Lower lobe of right lung (tissue), 2 donors: ENCODE measurements around the gene GPC6. TPM values are rescaled to one million over a fixed set of nuclear protein-coding genes. Genes with fewer than 3 reads are reported as not detected.

ENCODE experiments used
- ATAC-seq, 2 donors: fragments of 200-7000 bp; cut with Tn5 transposase; one replicate each; pipeline ENCODE4 v1.9.1; 2020 to 2022; ENCODE audit warnings: mild to moderate bottlenecking in 2 of 2, moderate library complexity in 2 of 2
- DNase-seq: peaks from one replicate; pipeline ENCODE4 v3.0.0-alpha.2; 2020
- H3K27ac ChIP-seq: fragments of 200-600 bp; one replicate; pipeline ENCODE4 v1.8.0; 2022
- H3K27me3 ChIP-seq: fragments of 200-600 bp; one replicate; pipeline ENCODE4 v1.8.0; 2022; ENCODE audit warnings: low read depth
- H3K36me3 ChIP-seq: fragments of 200-600 bp; one replicate; pipeline ENCODE4 v1.8.0; 2022; ENCODE audit warnings: mild to moderate bottlenecking
- H3K4me1 ChIP-seq: fragments of 200-600 bp; one replicate; pipeline ENCODE4 v1.8.0; 2022
- H3K4me3 ChIP-seq: fragments of 200-600 bp; one replicate; pipeline ENCODE4 v1.8.0; 2022; ENCODE audit warnings: mild to moderate bottlenecking
- H3K9me3 ChIP-seq: fragments of 200-600 bp; one replicate; pipeline ENCODE4 v1.8.0; 2022
- intact Hi-C: fragments of 100-400 bp; cut with DNase I; formaldehyde crosslinking; loops from one replicate; pipeline ENCODE4 v1.11.0; 2022
- long read RNA-seq: library from polyadenylated mRNA; unstranded; transcript quantifications from one replicate; pipeline ENCODE4 v2.0.0, GENCODE V29; 2021
- total RNA-seq: library from RNA; stranded (reverse); fragmentation: NEBNext Ultra II Directional; extraction: Animal tissue kit (Norgen Biotek cat#: 25700); gene quantifications from one replicate; pipeline ENCODE4 v1.2.1, GENCODE V29; 2021
- TF ChIP-seq, protein P1 (sequence below): fragments of 200-600 bp; IDR thresholded peaks from one replicate; pipeline ENCODE4 v1.8.0; 2022; ENCODE audit warnings: antibody characterized with exemption, mild to moderate bottlenecking
- donor health status: DM: no; HTN: yes; CAD: no; lungs with severe emphysema.

Gene GPC6
- 5.5 TPM for total RNA-seq
- long read RNA-seq, partial matches to known transcripts: 0 of 7 reads
- long read RNA-seq, other reads (novel, unspliced or antisense): 7 of 7 reads

DNA sequence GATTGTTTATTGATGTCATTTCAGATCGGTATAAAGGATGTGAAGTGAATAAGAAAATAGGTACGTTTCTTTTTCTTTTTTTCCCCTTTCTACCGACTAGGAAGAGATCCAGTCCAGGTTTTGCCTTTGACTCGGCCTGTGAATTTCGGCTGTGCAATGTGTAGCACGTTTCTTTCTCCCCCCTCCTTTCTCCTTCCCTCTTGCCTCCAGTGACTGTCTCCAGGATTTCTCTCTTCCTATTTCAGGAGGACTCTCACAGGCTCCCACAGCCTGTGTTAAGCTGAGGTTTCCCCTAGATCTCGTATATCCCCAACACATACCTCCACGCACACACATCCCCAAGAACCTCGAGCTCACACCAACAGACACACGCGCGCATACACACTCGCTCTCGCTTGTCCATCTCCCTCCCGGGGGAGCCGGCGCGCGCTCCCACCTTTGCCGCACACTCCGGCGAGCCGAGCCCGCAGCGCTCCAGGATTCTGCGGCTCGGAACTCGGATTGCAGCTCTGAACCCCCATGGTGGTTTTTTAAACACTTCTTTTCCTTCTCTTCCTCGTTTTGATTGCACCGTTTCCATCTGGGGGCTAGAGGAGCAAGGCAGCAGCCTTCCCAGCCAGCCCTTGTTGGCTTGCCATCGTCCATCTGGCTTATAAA lies at the start of gene GPC6:
Gene GPC6, plus strand, starts transcription at position 185 of the 657 bp plus-strand sequence.
- Histone ChIP-seq H3K9me3 (no peaks in the 10 kb centered on the region), H3K27me3 (peaks cover 30% of the 10 kb centered on the region), H3K36me3 (no peaks in the 10 kb centered on the region), H3K4me3 (peak within 1 kb of the TSS; percentile 57), H3K27ac (peak within 1 kb of the TSS; percentile 73), H3K4me1 (no peaks in the 10 kb centered on the region)
- intact Hi-C loops: no loop called here
- peak; percentile 48 to 60 for ATAC-seq
- TF ChIP-seq, protein P1, sequence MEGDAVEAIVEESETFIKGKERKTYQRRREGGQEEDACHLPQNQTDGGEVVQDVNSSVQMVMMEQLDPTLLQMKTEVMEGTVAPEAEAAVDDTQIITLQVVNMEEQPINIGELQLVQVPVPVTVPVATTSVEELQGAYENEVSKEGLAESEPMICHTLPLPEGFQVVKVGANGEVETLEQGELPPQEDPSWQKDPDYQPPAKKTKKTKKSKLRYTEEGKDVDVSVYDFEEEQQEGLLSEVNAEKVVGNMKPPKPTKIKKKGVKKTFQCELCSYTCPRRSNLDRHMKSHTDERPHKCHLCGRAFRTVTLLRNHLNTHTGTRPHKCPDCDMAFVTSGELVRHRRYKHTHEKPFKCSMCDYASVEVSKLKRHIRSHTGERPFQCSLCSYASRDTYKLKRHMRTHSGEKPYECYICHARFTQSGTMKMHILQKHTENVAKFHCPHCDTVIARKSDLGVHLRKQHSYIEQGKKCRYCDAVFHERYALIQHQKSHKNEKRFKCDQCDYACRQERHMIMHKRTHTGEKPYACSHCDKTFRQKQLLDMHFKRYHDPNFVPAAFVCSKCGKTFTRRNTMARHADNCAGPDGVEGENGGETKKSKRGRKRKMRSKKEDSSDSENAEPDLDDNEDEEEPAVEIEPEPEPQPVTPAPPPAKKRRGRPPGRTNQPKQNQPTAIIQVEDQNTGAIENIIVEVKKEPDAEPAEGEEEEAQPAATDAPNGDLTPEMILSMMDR: no peak
- no peak for DNase-seq

DNA sequence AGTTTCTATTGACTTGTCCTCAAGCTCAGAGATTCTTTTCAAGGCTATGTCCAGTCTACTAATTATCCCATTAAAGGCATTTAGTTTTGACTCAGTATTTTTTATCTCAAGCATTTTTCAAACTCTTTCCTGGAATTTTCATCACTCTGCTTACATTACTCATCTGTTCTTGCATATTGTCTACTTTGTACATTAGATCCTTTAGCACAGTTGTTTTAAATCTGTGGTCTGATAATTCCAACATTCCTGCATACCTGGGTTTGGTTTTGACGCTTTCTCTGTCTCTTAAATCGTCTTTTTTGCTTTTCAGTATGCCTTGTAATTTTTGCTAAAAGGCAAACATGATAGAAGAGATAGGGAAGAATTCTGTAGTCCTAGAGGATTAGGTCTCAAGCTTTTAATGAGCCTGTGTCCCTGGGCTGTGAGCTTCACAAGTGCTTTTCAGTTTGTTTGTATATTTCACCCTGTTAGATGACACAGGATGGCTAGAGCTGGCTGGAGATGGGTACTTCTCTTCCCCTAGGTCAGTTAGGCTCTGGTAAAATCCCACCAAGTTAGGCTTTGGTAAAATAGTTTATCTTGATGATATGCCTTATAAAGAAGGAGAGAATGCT lies 46.1 kb upstream of the GPC6 start:
- H3K36me3 ChIP-seq: no peaks in the 10 kb centered on the region
- no peak for DNase-seq
- intact Hi-C loops: no loop called here
- no peaks in the 10 kb centered on the region for H3K27me3 ChIP-seq
- no peak overlapping the region for H3K4me3 ChIP-seq
- TF ChIP-seq, protein P1: no peak
- no peaks in the 10 kb centered on the region for H3K9me3 ChIP-seq
- ATAC-seq: no peak
- no peaks in the 10 kb centered on the region for H3K4me1 ChIP-seq
- H3K27ac ChIP-seq: no peak overlapping the region

DNA sequence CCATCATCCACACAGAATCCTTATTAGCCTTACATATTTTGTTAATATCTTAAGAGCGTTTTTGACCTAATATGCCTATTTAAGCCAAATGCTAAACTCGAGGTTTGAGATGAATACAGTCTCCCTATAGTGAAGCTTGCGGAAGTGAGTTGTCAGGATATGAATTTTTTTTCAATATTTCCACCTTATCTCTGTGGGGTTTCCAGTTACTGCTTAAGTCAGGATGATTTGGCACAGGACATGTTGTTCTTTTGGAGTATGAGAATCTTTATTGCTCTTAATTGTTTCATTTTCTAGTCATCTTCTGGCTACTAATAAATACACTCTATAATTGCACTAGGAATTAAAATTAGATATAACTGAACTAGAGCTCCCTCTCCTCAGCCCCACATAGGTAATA lies 44.2 kb upstream of the GPC6 start:
- no peak for ATAC-seq
- no peak for DNase-seq
- no peaks in the 10 kb centered on the region for H3K36me3 ChIP-seq
- H3K27me3 ChIP-seq: no peaks in the 10 kb centered on the region
- H3K27ac ChIP-seq: no peak overlapping the region
- no peaks in the 10 kb centered on the region for H3K4me1 ChIP-seq
- no peak overlapping the region for H3K4me3 ChIP-seq
- H3K9me3 ChIP-seq: no peaks in the 10 kb centered on the region
- intact Hi-C loops: no loop called here
- TF ChIP-seq, protein P1: no peak

DNA sequence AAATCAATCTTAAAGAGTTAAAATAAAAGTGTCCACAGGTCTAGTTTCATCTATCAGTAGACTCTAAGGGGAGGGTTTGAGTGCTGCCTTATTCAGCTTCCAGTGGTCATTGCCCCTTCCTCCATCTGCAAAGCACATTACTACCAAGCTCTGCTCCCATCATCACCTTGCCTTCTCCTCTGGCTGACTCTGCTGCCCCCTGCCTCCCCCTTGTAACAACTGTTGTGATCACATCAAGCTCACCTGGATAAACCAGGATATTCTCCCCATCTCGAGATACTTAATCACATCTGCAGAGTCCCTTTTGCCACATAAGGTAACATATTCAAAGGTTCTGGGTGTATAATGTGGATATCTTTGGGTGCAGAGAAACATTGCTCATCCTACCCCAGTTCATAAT lies 43.3 kb upstream of the GPC6 start:
- no peak overlapping the region for H3K27ac ChIP-seq
- ATAC-seq: no peak
- H3K27me3 ChIP-seq: no peaks in the 10 kb centered on the region
- intact Hi-C loops: no loop called here
- H3K4me1 ChIP-seq: no peaks in the 10 kb centered on the region
- H3K9me3 ChIP-seq: no peaks in the 10 kb centered on the region
- no peak overlapping the region for H3K4me3 ChIP-seq
- no peak for DNase-seq
- no peaks in the 10 kb centered on the region for H3K36me3 ChIP-seq
- TF ChIP-seq, protein P1: no peak

DNA sequence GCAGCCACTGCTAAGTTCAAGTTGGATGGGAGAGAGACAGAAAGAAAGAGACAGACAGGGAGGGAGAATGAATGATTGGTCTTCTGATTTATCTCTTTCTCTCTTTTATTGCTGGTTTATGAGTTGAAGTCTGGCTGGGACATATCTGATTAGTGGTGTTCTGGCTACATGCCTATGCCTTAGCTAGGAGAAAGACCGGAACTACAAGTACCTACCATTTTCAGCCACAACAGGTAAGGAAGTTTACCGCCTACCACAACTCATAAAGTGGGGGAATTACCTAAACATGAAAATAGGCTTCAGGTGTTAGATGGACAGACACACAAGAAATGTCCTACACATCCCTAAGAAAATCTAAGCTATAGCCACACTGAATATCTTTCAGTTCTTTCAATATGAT lies 36.6 kb upstream of the GPC6 start:
- no peaks in the 10 kb centered on the region for H3K27me3 ChIP-seq
- no peaks in the 10 kb centered on the region for H3K36me3 ChIP-seq
- no peaks in the 10 kb centered on the region for H3K9me3 ChIP-seq
- DNase-seq (no peak), ATAC-seq (no peak)
- H3K4me3 ChIP-seq: no peak overlapping the region
- TF ChIP-seq, protein P1: no peak
- H3K4me1 ChIP-seq: no peaks in the 10 kb centered on the region
- intact Hi-C loops: no loop called here
- no peak overlapping the region for H3K27ac ChIP-seq
